CD4-positive, alpha-beta memory T cell (primary cell): Measurements from ENCODE around the gene IL17RD. TPM values are rescaled to one million over a fixed set of nuclear protein-coding genes. Genes with fewer than 3 reads are reported as not detected.

Experiments
- CTCF ChIA-PET: fragments of 350-600 bp; sonication (Branson Sonifier 250); formaldehyde crosslinking; loops from one replicate; lab custom pipeline; 2021; ENCODE audit warnings: inconsistent platforms; ENCODE audit not compliant: partially characterized antibody; lab: Charles Lee
- POLR2A ChIA-PET: fragments of 350-600 bp; sonication (Branson Sonifier 250); formaldehyde crosslinking; loops from one replicate; lab custom pipeline; 2021; ENCODE audit not compliant: partially characterized antibody; lab: Charles Lee
- DNase-seq, 5 donors: peaks; one replicate each; pipeline versions ENCODE4 v3.0.0 to v3.0.0-alpha.2; 2020 to 2022; ENCODE audit warnings: mixed read lengths in 1 of 5
- H3K27ac ChIP-seq: one replicate; pipeline ENCODE4 v1.7.0; 2013; ENCODE audit warnings: low read depth, low read length
- H3K27me3 ChIP-seq: 2 replicates; pipeline ENCODE4 v1.7.0; 2013; ENCODE audit warnings: mild to moderate bottlenecking, low read length, moderate library complexity; ENCODE audit not compliant: insufficient read depth
- H3K36me3 ChIP-seq: 2 replicates; pipeline ENCODE4 v1.7.0; 2013; ENCODE audit warnings: mild to moderate bottlenecking, low read length, moderate library complexity; ENCODE audit not compliant: insufficient read depth
- H3K4me1 ChIP-seq: 2 replicates; pipeline ENCODE4 v1.7.0; 2013; ENCODE audit warnings: mild to moderate bottlenecking, low read length, moderate library complexity; ENCODE audit not compliant: insufficient read depth
- H3K4me3 ChIP-seq, 2 donors: one replicate each; pipeline ENCODE4 v1.7.0; 2013; ENCODE audit warnings: low read length in 2 of 2, mild to moderate bottlenecking in 1 of 2
- H3K9me3 ChIP-seq, 2 donors: one replicate each; pipeline ENCODE4 v1.7.0; 2013; ENCODE audit warnings: low read length in 2 of 2, control low read depth in 1 of 2; ENCODE audit not compliant: control insufficient read depth in 1 of 2
- H3K27ac Mint-ChIP-seq, 7 donors: one replicate each; pipeline ENCODE4 v1.8.0; 2020 to 2021; ENCODE audit warnings: mixed read lengths in 7 of 7, mild to moderate bottlenecking in 6 of 7, inconsistent platforms in 3 of 7, moderate library complexity in 3 of 7
- H3K27me3 Mint-ChIP-seq, 2 donors: one replicate each; pipeline ENCODE4 v1.8.0; 2020 to 2021; ENCODE audit warnings: mixed read lengths in 2 of 2
- H3K36me3 Mint-ChIP-seq, 2 donors: one replicate each; pipeline ENCODE4 v1.8.0; 2020 to 2021; ENCODE audit warnings: mixed read lengths in 2 of 2, inconsistent platforms in 1 of 2, mild to moderate bottlenecking in 1 of 2
- H3K4me1 Mint-ChIP-seq, 4 donors: one replicate each; pipeline ENCODE4 v1.8.0; 2020 to 2021; ENCODE audit warnings: mixed read lengths in 4 of 4, mild to moderate bottlenecking in 1 of 4
- H3K4me3 Mint-ChIP-seq, 8 donors: one replicate each; pipeline ENCODE4 v1.8.0; 2020 to 2021; ENCODE audit warnings: mixed read lengths in 8 of 8, mild to moderate bottlenecking in 7 of 8, moderate library complexity in 6 of 8, inconsistent platforms in 3 of 8
- H3K9me3 Mint-ChIP-seq, 8 donors: one replicate each; pipeline ENCODE4 v1.8.0; 2020 to 2021; ENCODE audit warnings: mixed read lengths in 8 of 8, mild to moderate bottlenecking in 5 of 8, inconsistent platforms in 3 of 8, moderate library complexity in 1 of 8
- intact Hi-C: fragments of 100-400 bp; cut with micrococcal nuclease; formaldehyde crosslinking; loops from one replicate; pipeline ENCODE4 v1.15.1; 2023
- polyA plus RNA-seq, 2 donors: library from polyadenylated mRNA; unstranded; fragments of 300-500 nt; fragmentation: Illumina TruSeq; gene quantifications; one replicate each; pipeline ENCODE4 v1.2.3, GENCODE V29; 2021
- total RNA-seq, 2 experiments: library from RNA; stranded (reverse); gene quantifications; one replicate each; pipeline ENCODE4 v1.2.3, GENCODE V29; 2021

Gene IL17RD
- total and polyA plus RNA-seq, 4 experiments from 2014 or later: not detected

DNA sequence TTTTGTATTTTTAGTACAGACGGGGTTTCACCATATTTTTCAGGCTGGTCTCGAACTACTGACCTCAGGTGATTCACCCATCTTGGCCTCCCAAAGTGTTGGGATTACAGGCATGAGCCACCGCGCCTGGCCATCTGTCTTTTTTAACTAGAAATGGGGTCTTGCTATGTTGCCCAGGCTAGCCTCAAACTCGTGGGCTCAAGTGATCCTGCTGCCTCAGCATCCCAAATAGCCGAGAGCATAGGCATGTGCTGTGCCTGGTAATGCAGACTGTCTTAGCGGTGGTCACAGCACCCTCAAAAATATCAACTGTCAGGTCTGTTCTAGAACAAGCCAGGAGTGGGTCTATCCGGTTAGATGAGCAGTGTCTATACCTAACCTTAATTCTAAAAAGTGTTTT is 56.5 kb downstream of the IL17RD start:
- no peaks in the 10 kb centered on the region for H3K36me3 Mint-ChIP-seq
- Histone ChIP-seq H3K4me1 (no peaks in the 10 kb centered on the region), H3K27ac (no peak overlapping the region), H3K36me3 (no peaks in the 10 kb centered on the region), H3K27me3 (no peaks in the 10 kb centered on the region), H3K4me3 (no peak overlapping the region), H3K9me3 (no peaks in the 10 kb centered on the region)
- no peak overlapping the region for H3K4me3 Mint-ChIP-seq
- H3K9me3 Mint-ChIP-seq: no peaks in the 10 kb centered on the region
- CTCF ChIA-PET: no interaction called here
- intact Hi-C loops: no loop called here
- POLR2A ChIA-PET: no interaction called here
- H3K27me3 Mint-ChIP-seq: peaks cover 3 to 6% of the 10 kb centered on the region in 2 donors
- peaks cover 0 to 4% (median 2%) of the 10 kb centered on the region in 4 donors for H3K4me1 Mint-ChIP-seq
- DNase-seq: no peak
- H3K27ac Mint-ChIP-seq: no peak overlapping the region

DNA sequence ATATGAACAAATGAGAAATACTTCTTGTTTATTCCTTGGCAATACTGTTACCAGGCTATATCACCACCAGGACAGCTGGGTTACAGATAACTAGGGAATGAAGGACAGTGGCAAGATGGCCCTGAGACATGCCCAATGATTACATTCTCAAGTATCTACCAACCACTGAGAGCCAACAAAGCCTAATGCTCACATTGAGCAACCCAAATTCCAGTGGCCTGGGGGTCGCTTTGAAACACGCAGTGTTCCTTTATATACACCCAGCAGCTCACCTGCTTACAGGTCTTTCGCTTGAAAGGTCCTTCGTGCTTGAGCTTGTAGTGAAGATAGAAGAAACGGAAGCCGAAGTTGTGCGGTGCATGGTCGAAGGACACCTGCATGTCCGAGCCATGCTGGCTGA is 59.6 kb downstream of the IL17RD start:
- Mint-ChIP-seq H3K9me3 (peaks cover 0 to 2% (median 0%) of the 10 kb centered on the region in 8 donors), H3K4me1 (peaks cover 0 to 6% (median 0%) of the 10 kb centered on the region in 4 donors), H3K27me3 (peaks cover 2 to 3% of the 10 kb centered on the region in 2 donors), H3K4me3 (no peak overlapping the region), H3K36me3 (no peaks in the 10 kb centered on the region), H3K27ac (no peak overlapping the region)
- POLR2A ChIA-PET: no interaction called here
- CTCF ChIA-PET: interaction anchor here (1.2 kb wide), 1 partner anchor 10 kb away, joined by 4 read pairs; no protein-coding TSS in a partner anchor
- Histone ChIP-seq H3K27ac (no peak overlapping the region), H3K4me3 (no peak overlapping the region), H3K4me1 (no peaks in the 10 kb centered on the region), H3K9me3 (no peaks in the 10 kb centered on the region), H3K36me3 (no peaks in the 10 kb centered on the region), H3K27me3 (no peaks in the 10 kb centered on the region)
- no peak for DNase-seq
- intact Hi-C loops: no loop called here

DNA sequence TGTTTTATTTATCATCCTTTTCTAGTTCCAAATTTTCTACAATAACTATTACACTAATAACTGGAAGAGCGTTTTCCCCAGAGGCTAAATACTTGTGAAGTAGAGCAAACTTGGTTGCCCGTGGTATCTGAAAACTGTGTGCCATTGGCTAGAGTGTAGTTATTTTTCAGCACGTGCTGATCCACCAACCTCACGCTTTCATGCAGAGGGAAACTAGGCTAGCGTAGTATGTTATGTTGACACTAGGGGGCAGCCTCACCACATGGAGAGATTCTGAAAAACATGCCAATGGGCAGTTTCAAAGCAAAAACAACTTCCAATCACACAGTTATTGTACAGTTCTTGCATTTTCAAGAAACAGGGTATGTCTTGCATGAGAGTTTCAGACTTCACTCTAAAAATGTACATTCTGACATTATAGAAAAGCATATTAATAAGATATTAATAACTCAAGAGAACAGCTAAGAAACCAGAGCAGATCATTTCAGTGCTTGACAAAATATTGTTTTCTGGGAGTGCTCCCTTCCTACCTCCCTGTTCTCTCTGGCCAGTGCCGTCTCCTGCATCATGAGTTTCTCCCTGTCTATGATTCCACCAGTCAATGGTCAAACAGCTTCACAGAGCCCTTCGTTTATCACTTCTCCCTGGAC is 65.0 kb downstream of the IL17RD start:
- H3K4me3 Mint-ChIP-seq: no peak overlapping the region
- no peak overlapping the region for H3K27ac ChIP-seq
- H3K36me3 ChIP-seq: no peaks in the 10 kb centered on the region
- H3K4me1 ChIP-seq: no peaks in the 10 kb centered on the region
- H3K4me1 Mint-ChIP-seq: peaks cover 0 to 6% (median 3%) of the 10 kb centered on the region in 4 donors
- no peak overlapping the region for H3K4me3 ChIP-seq
- peaks cover 0 to 1% of the 10 kb centered on the region in 2 donors for H3K27me3 Mint-ChIP-seq
- intact Hi-C loops: loop anchor here (5.0 kb wide), 1 partner anchor 398 kb away; no protein-coding TSS in a partner anchor
- ChIA-PET POLR2A (no interaction called here), CTCF (interaction anchor here (0.7 to 2.9 kb wide), 9 partner anchors 9 to 297 kb away, joined by 3 to 15 read pairs (median 4); no protein-coding TSS in a partner anchor)
- no peaks in the 10 kb centered on the region for H3K9me3 ChIP-seq
- no peaks in the 10 kb centered on the region for H3K36me3 Mint-ChIP-seq
- peak overlapping the region in 1 of 7 donors; percentile 64 for H3K27ac Mint-ChIP-seq
- DNase-seq: peak in 4 of 5 donors; percentile 42 to 56 (median 42)
- no peaks in the 10 kb centered on the region for H3K27me3 ChIP-seq
- H3K9me3 Mint-ChIP-seq: peaks cover 0 to 2% (median 0%) of the 10 kb centered on the region in 8 donors

DNA sequence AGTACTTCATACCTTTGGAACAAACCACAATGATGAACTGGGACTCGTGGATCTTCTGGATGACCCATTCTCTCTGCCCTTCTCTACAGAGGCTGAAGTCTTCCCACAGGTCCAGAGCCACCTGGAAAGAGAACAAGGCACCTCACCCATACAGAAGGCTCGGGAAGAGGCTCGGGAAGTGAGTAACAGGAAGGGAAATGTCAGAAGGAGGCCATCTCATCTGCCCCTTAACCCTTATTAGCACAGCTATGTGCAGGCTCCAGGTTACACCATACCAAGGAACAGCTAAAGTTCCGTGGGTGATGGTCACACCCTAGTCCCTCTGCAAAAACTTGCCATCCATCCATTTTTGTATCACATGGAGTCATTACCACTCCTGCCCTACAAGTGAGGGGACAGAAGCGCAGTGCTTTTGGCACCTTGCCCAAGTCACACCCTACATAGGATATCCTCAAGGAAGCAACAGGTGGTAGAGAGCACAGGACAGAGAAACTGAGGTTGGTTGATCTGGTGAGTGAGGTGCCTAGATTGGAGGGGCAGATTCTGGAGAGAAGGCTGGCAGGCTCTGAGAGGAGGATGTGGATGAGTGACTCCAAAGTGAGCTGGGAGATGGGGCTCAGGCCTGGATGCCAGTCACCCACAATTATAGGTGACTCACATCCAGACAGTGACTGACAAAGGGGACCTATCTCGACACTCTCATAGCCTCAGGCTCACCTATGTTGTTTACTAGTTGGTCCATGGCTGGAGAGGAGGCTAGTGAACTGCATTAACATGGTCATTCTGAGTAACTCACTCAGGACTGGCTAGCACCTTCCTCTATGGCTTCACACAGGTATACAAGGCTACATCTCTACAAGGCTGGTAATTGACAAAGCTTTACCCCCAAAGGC is 66.5 kb downstream of the IL17RD start:
- Histone ChIP-seq H3K36me3 (no peaks in the 10 kb centered on the region), H3K27me3 (no peaks in the 10 kb centered on the region), H3K27ac (no peak overlapping the region), H3K4me1 (no peaks in the 10 kb centered on the region), H3K4me3 (no peak overlapping the region), H3K9me3 (no peaks in the 10 kb centered on the region)
- H3K27ac Mint-ChIP-seq: peak overlapping the region in 1 of 7 donors; percentile 38
- ChIA-PET POLR2A (no interaction called here), CTCF (interaction anchor here (1.4 to 2.9 kb wide), 2 partner anchors 8 to 27 kb away, joined by 4 to 15 read pairs; no protein-coding TSS in a partner anchor)
- no peak overlapping the region for H3K4me3 Mint-ChIP-seq
- peaks cover 0 to 5% (median 3%) of the 10 kb centered on the region in 4 donors for H3K4me1 Mint-ChIP-seq
- H3K9me3 Mint-ChIP-seq: peaks cover 0 to 2% (median 0%) of the 10 kb centered on the region in 8 donors
- intact Hi-C loops: no loop called here
- no peaks in the 10 kb centered on the region for H3K36me3 Mint-ChIP-seq
- H3K27me3 Mint-ChIP-seq: peaks cover 0 to 1% of the 10 kb centered on the region in 2 donors
- no peak for DNase-seq

DNA sequence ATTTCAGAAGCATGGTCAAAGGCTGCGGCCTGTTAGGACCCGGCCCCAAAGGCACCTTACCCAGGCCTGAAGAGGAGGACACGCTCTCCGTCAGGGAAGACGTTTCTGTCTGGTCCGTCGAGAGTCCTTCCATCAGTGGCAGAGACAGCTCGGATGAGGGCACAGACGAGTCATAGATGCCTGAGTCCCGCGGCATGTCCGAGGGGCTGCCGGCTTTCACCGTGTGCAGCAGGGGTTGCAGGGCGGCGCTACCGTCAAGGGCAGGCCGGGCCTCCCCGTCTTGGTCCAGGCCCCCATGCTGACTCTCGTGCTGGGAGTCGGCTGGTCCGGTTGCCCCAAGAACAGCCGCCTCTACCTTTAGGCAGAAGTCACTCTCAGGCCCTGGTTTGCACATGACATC is 67.6 kb downstream of the IL17RD start:
- H3K36me3 ChIP-seq: no peaks in the 10 kb centered on the region
- peaks cover 0 to 3% (median 1%) of the 10 kb centered on the region in 4 donors for H3K4me1 Mint-ChIP-seq
- no peaks in the 10 kb centered on the region for H3K36me3 Mint-ChIP-seq
- intact Hi-C loops: no loop called here
- H3K9me3 Mint-ChIP-seq: peaks cover 0 to 2% (median 0%) of the 10 kb centered on the region in 8 donors
- H3K4me3 Mint-ChIP-seq: no peak overlapping the region
- no peak overlapping the region for H3K27ac Mint-ChIP-seq
- ChIA-PET CTCF (interaction anchor here (0.7 to 2.2 kb wide), 2 partner anchors 10 to 465 kb away, joined by 3 to 6 read pairs; no protein-coding TSS in a partner anchor), POLR2A (no interaction called here)
- no peaks in the 10 kb centered on the region for H3K27me3 ChIP-seq
- no peak for DNase-seq
- no peaks in the 10 kb centered on the region for H3K9me3 ChIP-seq
- H3K27ac ChIP-seq: no peak overlapping the region
- no peak overlapping the region for H3K4me3 ChIP-seq
- H3K4me1 ChIP-seq: no peaks in the 10 kb centered on the region
- peaks cover 0 to 1% of the 10 kb centered on the region in 2 donors for H3K27me3 Mint-ChIP-seq

DNA sequence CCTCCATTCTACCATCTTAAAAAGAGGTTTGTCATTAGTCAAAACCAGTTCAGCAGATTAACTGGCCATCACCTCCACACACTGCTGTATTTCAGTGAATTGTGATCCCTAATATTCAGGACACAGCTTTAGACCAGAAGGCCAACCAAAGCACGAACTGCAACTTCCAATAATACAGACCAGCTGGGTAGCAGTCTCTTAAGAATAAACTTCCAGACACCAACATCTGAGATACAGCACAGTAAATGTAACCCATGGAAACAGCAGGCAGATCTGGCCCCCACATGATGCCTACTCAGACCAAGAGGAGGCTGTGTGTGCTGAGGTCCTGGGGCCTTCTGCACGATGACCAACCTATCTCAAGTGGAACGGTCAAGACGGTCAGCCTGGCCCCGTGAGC is 69.8 kb downstream of the IL17RD start:
- Mint-ChIP-seq H3K27me3 (peaks cover 0 to 1% of the 10 kb centered on the region in 2 donors), H3K36me3 (no peaks in the 10 kb centered on the region), H3K9me3 (no peaks in the 10 kb centered on the region), H3K4me1 (peaks cover 0 to 3% (median 1%) of the 10 kb centered on the region in 4 donors), H3K27ac (no peak overlapping the region), H3K4me3 (no peak overlapping the region)
- no peak for DNase-seq
- Histone ChIP-seq H3K36me3 (no peaks in the 10 kb centered on the region), H3K27me3 (no peaks in the 10 kb centered on the region), H3K4me1 (no peaks in the 10 kb centered on the region), H3K4me3 (no peak overlapping the region), H3K9me3 (no peaks in the 10 kb centered on the region), H3K27ac (no peak overlapping the region)
- ChIA-PET CTCF (interaction anchor here (1.3 to 2.2 kb wide), 2 partner anchors 8 to 10 kb away, joined by 4 to 6 read pairs; no protein-coding TSS in a partner anchor), POLR2A (no interaction called here)
- intact Hi-C loops: no loop called here

DNA sequence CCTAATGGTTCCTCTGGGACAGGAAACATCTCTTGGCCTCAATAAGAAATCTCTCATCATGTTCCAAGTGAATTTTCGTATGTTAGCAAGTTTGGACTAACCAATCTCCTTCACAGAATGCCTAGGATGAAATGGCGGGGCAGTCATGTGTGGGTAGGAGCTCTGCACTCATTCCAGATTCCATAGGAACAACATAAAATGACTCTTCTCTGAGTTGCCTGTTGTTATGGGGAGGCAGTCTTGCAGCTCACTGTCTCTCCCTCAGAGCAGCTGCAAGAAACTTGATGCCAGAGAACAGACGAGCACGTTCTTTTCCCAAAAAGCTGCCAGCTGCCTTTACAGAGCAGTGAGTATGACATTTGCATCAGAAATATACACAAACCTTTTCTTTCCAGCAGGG is 70.6 kb downstream of the IL17RD start:
- Mint-ChIP-seq H3K36me3 (no peaks in the 10 kb centered on the region), H3K4me1 (no peaks in the 10 kb centered on the region), H3K9me3 (no peaks in the 10 kb centered on the region), H3K27ac (no peak overlapping the region), H3K27me3 (peaks cover 0 to 2% of the 10 kb centered on the region in 2 donors), H3K4me3 (no peak overlapping the region)
- H3K36me3 ChIP-seq: no peaks in the 10 kb centered on the region
- no peak overlapping the region for H3K27ac ChIP-seq
- ChIA-PET POLR2A (no interaction called here), CTCF (interaction anchor here (1.6 kb wide), 1 partner anchor 9 kb away, joined by 5 read pairs; no protein-coding TSS in a partner anchor)
- H3K4me3 ChIP-seq: no peak overlapping the region
- DNase-seq: no peak
- H3K27me3 ChIP-seq: no peaks in the 10 kb centered on the region
- H3K4me1 ChIP-seq: no peaks in the 10 kb centered on the region
- no peaks in the 10 kb centered on the region for H3K9me3 ChIP-seq
- intact Hi-C loops: no loop called here
